Ishikawa (cell line): ENCODE data around the gene SH3BP4.

Experiments used
- CEBPB ChIP-seq: IDR thresholded peaks from 2 replicates; pipeline ENCODE4 v1.6.1; 2012
- CREB1 ChIP-seq: IDR thresholded peaks from 2 replicates; pipeline ENCODE4 v1.6.1; 2012; ENCODE audit warnings: low read depth
- EGR1 ChIP-seq: IDR thresholded peaks from 2 replicates; pipeline ENCODE4 v1.6.1; 2012
- EP300 ChIP-seq: IDR thresholded peaks from 2 replicates; pipeline ENCODE4 v1.6.1; 2012; ENCODE audit warnings: borderline replicate concordance
- FOXM1 ChIP-seq: IDR thresholded peaks from 2 replicates; pipeline ENCODE4 v1.6.1; 2012; ENCODE audit warnings: low read depth, borderline replicate concordance
- NFIC ChIP-seq: IDR thresholded peaks from 2 replicates; pipeline ENCODE4 v1.6.1; 2012
- RAD21 ChIP-seq: IDR thresholded peaks from 2 replicates; pipeline ENCODE4 v1.6.1; 2012; ENCODE audit warnings: low read depth
- TAF1 ChIP-seq: IDR thresholded peaks from 2 replicates; pipeline ENCODE4 v1.6.1; 2012; ENCODE audit warnings: low read depth, mild to moderate bottlenecking
- TCF12 ChIP-seq: IDR thresholded peaks from 2 replicates; pipeline ENCODE4 v1.6.1; 2012; ENCODE audit warnings: low read depth
- TEAD4 ChIP-seq: IDR thresholded peaks from 2 replicates; pipeline ENCODE4 v1.6.1; 2012
- YY1 ChIP-seq: IDR thresholded peaks from 2 replicates; pipeline ENCODE4 v1.6.1; 2012; ENCODE audit warnings: low read depth
- ZBTB7A ChIP-seq: IDR thresholded peaks from 2 replicates; pipeline ENCODE4 v1.6.1; 2012; ENCODE audit warnings: low read depth
- TF ChIP-seq, protein P1 (sequence below): IDR thresholded peaks from 2 replicates; pipeline ENCODE4 v1.6.1; 2012
- TF ChIP-seq, protein P2 (sequence below): IDR thresholded peaks from 2 replicates; pipeline ENCODE4 v1.6.1; 2012
- TF ChIP-seq, protein P3 (sequence below): IDR thresholded peaks from 2 replicates; pipeline ENCODE4 v1.6.1; 2012; ENCODE audit warnings: low read depth, mild to moderate bottlenecking

SH3BP4 gene

DNA sequence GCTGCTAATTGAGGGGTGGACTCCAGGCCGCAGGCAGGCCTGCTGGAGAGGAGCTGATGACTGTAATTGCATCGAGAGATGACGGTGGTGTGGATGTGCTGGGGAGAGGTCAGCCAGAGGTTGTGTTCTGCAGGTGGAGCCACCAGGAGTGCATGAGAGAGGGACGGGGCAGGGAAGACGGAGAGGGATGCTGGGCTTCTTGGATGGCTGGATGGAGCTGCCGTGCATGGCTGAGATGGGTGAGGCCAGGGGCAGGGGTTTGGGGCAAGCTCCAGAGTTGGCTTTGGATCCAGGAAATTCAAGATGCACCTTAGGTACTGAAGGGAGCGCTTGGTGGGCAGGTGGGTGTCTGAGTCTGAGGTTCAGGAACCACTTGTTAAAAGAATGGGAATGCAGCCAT, 77.2 kb downstream of the SH3BP4 start:
- no peak for TF ChIP-seq CREB1
- TF ChIP-seq CEBPB, result no peak
- TF ChIP-seq TEAD4, result no peak
- TF ChIP-seq FOXM1, result no peak
- TF ChIP-seq, protein P1, sequence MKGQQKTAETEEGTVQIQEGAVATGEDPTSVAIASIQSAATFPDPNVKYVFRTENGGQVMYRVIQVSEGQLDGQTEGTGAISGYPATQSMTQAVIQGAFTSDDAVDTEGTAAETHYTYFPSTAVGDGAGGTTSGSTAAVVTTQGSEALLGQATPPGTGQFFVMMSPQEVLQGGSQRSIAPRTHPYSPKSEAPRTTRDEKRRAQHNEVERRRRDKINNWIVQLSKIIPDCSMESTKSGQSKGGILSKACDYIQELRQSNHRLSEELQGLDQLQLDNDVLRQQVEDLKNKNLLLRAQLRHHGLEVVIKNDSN, result no peak
- no peak for TF ChIP-seq TAF1
- no peak for TF ChIP-seq NFIC
- no peak for TF ChIP-seq TCF12
- TF ChIP-seq, protein P2, sequence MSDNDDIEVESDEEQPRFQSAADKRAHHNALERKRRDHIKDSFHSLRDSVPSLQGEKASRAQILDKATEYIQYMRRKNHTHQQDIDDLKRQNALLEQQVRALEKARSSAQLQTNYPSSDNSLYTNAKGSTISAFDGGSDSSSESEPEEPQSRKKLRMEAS, result no peak
- no peak for TF ChIP-seq EGR1
- TF ChIP-seq, protein P3, sequence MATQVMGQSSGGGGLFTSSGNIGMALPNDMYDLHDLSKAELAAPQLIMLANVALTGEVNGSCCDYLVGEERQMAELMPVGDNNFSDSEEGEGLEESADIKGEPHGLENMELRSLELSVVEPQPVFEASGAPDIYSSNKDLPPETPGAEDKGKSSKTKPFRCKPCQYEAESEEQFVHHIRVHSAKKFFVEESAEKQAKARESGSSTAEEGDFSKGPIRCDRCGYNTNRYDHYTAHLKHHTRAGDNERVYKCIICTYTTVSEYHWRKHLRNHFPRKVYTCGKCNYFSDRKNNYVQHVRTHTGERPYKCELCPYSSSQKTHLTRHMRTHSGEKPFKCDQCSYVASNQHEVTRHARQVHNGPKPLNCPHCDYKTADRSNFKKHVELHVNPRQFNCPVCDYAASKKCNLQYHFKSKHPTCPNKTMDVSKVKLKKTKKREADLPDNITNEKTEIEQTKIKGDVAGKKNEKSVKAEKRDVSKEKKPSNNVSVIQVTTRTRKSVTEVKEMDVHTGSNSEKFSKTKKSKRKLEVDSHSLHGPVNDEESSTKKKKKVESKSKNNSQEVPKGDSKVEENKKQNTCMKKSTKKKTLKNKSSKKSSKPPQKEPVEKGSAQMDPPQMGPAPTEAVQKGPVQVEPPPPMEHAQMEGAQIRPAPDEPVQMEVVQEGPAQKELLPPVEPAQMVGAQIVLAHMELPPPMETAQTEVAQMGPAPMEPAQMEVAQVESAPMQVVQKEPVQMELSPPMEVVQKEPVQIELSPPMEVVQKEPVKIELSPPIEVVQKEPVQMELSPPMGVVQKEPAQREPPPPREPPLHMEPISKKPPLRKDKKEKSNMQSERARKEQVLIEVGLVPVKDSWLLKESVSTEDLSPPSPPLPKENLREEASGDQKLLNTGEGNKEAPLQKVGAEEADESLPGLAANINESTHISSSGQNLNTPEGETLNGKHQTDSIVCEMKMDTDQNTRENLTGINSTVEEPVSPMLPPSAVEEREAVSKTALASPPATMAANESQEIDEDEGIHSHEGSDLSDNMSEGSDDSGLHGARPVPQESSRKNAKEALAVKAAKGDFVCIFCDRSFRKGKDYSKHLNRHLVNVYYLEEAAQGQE, result no peak
- no peak for TF ChIP-seq YY1
- TF ChIP-seq RAD21, result no peak
- no peak for TF ChIP-seq EP300
- no peak for TF ChIP-seq ZBTB7A

DNA sequence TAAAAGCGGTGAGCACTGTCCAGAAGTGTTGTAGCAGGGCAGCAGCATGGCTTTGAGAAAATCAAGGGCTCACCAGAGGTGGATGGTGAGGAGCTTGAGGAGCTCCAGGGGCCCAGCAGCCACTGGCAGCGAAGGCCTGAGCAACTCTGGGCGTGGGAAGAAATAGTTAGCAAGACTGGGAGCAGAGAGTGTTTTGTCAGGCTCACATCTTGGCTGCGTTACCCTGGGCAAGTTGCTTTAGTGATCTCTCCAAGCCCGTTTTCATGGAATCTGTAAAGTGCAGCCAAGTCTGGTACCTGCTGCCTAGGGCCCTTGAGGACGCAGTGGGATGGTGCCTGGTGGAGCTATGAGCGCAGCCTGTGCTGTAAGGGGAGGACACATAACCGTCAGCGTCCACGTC, 78.3 kb downstream of the SH3BP4 start:
- TF ChIP-seq, protein P3, result no peak
- TF ChIP-seq TAF1, result no peak
- no peak for TF ChIP-seq FOXM1
- TF ChIP-seq, protein P1, result no peak
- no peak for TF ChIP-seq EP300
- TF ChIP-seq EGR1, result no peak
- no peak for TF ChIP-seq CREB1
- TF ChIP-seq YY1, result no peak
- TF ChIP-seq TEAD4, result no peak
- TF ChIP-seq RAD21, result no peak
- no peak for TF ChIP-seq NFIC
- no peak for TF ChIP-seq CEBPB
- no peak for TF ChIP-seq ZBTB7A
- TF ChIP-seq, protein P2, result no peak
- TF ChIP-seq TCF12, result no peak

DNA sequence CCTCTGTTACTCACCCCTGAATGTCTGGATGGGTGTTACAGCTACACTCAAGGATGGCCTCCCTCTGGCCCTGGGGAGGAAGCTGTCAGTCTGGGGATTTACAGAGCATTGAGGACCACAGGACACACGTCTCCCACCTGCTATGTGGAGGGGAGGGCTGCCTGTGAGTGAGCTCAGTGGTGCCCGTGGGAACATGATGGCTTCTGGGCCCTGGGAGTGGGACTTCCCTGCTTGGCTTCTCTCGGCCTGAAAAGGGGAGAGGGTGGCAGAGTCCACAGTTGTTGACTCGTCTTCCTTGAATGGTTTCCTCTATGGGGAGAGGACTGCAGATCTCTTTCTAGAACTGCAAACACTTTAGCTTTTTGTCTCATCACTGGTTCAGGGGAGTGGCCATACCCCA, 79.1 kb downstream of the SH3BP4 start:
- no peak for TF ChIP-seq CEBPB
- TF ChIP-seq CREB1, result no peak
- TF ChIP-seq, protein P3, result no peak
- no peak for TF ChIP-seq RAD21
- no peak for TF ChIP-seq ZBTB7A
- no peak for TF ChIP-seq FOXM1
- TF ChIP-seq EGR1, result no peak
- TF ChIP-seq EP300, result no peak
- no peak for TF ChIP-seq YY1
- TF ChIP-seq, protein P1, result no peak
- no peak for TF ChIP-seq TCF12
- TF ChIP-seq, protein P2, result no peak
- TF ChIP-seq TEAD4, result no peak
- no peak for TF ChIP-seq NFIC
- TF ChIP-seq TAF1, result no peak
